B cell (primary cell): Measurements from ENCODE around the gene DNAH2.
"Not testable (repeated sequence)": the region's sequence is repeated elsewhere in the genome, so short reads cannot be mapped to it uniquely, and the experiment has no call there.

ENCODE experiments used
- CTCF ChIP-seq: fragments of 200-600 bp; IDR thresholded peaks from one replicate; pipeline ENCODE4 v1.8.0; 2022; ENCODE audit warnings: antibody characterized with exemption, mild to moderate bottlenecking
- EZH2 ChIP-seq: IDR thresholded peaks from 2 replicates; pipeline ENCODE4 v1.6.1; 2012; ENCODE audit warnings: borderline replicate concordance, low read depth, mild to moderate bottlenecking, moderate library complexity, low read length; ENCODE audit not compliant: insufficient read depth, poor library complexity, severe bottlenecking

- not testable (repeated sequence) for TF ChIP-seq CTCF, EZH2
These were observed 92.3 kb downstream of the DNAH2 start for GRCh38 chr17:7809791-7810343.
